RWPE2 (cell line): ENCODE data around the gene DNMT3A.

Source experiments
- ATAC-seq: fragments of 200-7000 bp; cut with Tn5 transposase; 3 replicates; pipeline ENCODE4 v1.9.1; 2021; ENCODE audit warnings: low read depth
- DNase-seq: peaks from one replicate; pipeline ENCODE4 v3.0.0-alpha.2; 2020; ENCODE audit warnings: low spot score
- H3K27ac ChIP-seq: fragments of 450-650 bp; 2 replicates; pipeline ENCODE4 v1.5.1; 2017; ENCODE audit warnings: mild to moderate bottlenecking; ENCODE audit not compliant: poor library complexity, severe bottlenecking
- H3K27me3 ChIP-seq: fragments of 250-450 bp; sonication (Bioruptor Pico); 2 replicates; pipeline ENCODE4 v1.5.1; 2021; ENCODE audit warnings: mild to moderate bottlenecking, moderate library complexity; ENCODE audit not compliant: insufficient read depth, poor library complexity, severe bottlenecking
- H3K36me3 ChIP-seq: fragments of 250-450 bp; sonication (Bioruptor Pico); 2 replicates; pipeline ENCODE4 v1.5.1; 2020; ENCODE audit warnings: low read depth, mild to moderate bottlenecking, moderate library complexity
- H3K4me1 ChIP-seq: fragments of 250-450 bp; sonication (Bioruptor Pico); 2 replicates; pipeline ENCODE4 v1.5.1; 2021; ENCODE audit warnings: mild to moderate bottlenecking, moderate library complexity; ENCODE audit not compliant: insufficient read depth, poor library complexity, severe bottlenecking
- H3K4me3 ChIP-seq: fragments of 250-450 bp; sonication (Bioruptor Pico); 2 replicates; pipeline ENCODE4 v1.5.1; 2021; ENCODE audit warnings: mild to moderate bottlenecking, moderate library complexity; ENCODE audit not compliant: severe bottlenecking
- H3K9me3 ChIP-seq: fragments of 250-450 bp; sonication (Bioruptor Pico); 2 replicates; pipeline ENCODE4 v1.5.1; 2021; ENCODE audit warnings: mild to moderate bottlenecking, moderate library complexity; ENCODE audit not compliant: severe bottlenecking
- TF ChIP-seq, protein P1 (sequence below): fragments of 450-650 bp; IDR thresholded peaks from one replicate; pipeline ENCODE4 v1.5.1; 2017; ENCODE audit warnings: mild to moderate bottlenecking, moderate library complexity; ENCODE audit not compliant: poor library complexity, severe bottlenecking

Gene DNMT3A

DNA sequence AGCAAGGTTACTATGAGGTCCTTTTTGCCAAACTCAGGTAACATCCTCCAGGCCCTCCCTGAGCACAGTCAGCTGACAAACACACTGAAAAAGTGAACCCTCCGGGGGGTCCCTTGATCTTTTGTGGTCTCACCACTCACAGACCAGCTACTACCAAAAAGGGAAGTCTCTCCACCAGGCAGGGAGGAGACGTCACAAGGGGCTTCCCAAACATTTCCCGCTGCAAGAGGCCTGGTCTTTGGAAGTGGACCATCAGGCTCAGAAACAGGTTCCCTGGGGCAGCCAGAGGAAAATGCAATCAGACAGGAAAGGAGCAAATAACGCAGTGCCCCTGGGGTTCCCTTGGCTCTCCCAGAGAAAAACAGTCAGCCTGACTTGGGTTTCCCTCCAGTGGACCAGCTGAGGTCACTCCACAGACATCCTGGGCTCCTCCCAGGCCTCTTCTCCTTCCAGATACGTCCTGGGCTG lies 134.6 kb downstream of the DNMT3A start:
- no peaks in the 10 kb centered on the region for H3K4me1 ChIP-seq
- H3K4me3 ChIP-seq, result no peak overlapping the region
- TF ChIP-seq, protein P1, sequence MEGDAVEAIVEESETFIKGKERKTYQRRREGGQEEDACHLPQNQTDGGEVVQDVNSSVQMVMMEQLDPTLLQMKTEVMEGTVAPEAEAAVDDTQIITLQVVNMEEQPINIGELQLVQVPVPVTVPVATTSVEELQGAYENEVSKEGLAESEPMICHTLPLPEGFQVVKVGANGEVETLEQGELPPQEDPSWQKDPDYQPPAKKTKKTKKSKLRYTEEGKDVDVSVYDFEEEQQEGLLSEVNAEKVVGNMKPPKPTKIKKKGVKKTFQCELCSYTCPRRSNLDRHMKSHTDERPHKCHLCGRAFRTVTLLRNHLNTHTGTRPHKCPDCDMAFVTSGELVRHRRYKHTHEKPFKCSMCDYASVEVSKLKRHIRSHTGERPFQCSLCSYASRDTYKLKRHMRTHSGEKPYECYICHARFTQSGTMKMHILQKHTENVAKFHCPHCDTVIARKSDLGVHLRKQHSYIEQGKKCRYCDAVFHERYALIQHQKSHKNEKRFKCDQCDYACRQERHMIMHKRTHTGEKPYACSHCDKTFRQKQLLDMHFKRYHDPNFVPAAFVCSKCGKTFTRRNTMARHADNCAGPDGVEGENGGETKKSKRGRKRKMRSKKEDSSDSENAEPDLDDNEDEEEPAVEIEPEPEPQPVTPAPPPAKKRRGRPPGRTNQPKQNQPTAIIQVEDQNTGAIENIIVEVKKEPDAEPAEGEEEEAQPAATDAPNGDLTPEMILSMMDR, result no peak
- H3K27ac ChIP-seq, result no peak overlapping the region
- ATAC-seq (no peak), DNase-seq (no peak)
- H3K27me3 ChIP-seq, result no peaks in the 10 kb centered on the region
- H3K9me3 ChIP-seq, result no peaks in the 10 kb centered on the region
- no peaks in the 10 kb centered on the region for H3K36me3 ChIP-seq

DNA sequence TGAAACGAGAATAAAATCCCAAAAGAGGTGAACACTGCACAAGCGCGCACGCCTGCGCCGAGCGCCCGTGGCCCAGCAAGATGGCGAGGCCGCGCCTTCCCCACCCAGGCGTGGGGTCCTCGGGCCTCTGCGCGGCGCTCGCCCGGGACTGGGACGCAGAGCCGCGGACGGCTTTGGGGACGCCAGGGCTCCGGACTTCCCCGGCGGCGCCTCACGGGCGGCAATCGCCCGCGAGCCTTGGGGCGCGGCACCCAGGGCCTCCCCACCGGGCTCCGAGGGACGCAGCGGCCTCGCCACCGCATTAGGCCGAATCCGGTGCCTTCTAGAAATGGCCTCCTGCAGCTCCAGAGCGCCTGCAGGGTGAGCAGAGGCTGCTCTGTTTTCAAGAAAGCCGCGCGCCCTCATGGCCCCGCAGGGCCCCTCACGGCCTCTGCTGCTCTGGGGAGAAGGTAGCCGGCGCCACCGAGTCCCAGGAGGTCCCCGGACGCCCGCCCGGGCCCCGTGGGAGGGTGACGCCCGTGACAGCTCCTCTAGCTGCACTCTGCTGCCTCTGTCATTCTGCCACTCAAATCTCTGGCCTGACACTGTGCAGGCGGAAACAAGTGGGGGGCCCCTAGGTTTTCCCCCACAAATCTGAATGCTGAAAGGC lies 137.4 kb downstream of the DNMT3A start:
- H3K36me3 ChIP-seq, result no peaks in the 10 kb centered on the region
- no peaks in the 10 kb centered on the region for H3K9me3 ChIP-seq
- DNase-seq (no peak), ATAC-seq (no peak)
- no peaks in the 10 kb centered on the region for H3K27me3 ChIP-seq
- H3K4me3 ChIP-seq, result no peak overlapping the region
- no peaks in the 10 kb centered on the region for H3K4me1 ChIP-seq
- TF ChIP-seq, protein P1, result no peak
- no peak overlapping the region for H3K27ac ChIP-seq

DNA sequence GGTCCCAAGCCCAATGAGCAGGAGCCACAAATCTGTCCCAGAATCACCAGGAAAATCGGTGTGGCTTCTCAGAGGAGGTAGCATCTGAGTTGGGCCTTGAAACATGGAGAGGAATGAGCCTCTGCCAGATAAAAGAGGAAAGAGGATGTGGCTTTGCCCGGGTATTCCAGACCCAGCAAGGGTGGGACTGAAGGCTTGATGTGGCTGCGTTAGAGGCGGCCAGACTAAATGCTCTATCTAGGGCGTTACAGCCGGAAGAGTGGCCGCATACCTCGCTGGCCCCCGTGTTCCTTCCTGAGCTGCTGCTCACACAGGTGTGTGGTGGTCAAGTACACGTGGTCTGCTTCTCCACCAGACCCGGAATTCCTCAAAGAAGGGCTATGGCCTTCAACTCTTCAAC lies 139.4 kb downstream of the DNMT3A start:
- TF ChIP-seq, protein P1, result no peak
- no peaks in the 10 kb centered on the region for H3K36me3 ChIP-seq
- no peak for ATAC-seq

DNA sequence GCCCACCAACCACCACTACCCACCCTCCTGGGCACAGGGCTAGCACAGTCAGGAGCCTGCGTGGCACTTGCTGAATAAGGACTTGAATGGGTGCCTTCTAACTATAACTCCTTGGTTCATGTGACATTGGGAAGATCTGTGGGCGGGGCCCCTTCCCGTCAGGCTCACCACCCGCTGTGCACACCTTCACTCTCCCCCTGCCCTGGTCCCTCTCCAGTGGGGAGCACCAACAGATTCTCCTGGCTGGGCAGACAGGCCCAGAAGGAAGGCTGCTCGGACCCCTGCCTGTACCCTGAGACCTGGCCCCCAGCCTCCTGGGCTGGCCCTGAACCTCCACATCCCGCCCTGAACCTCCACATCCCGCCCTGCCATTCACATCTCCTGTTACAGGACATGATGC lies 139.9 kb downstream of the DNMT3A start:
- H3K4me1 ChIP-seq, result no peaks in the 10 kb centered on the region
- no peak for ATAC-seq
- TF ChIP-seq, protein P1, result no peak

More for the DNA sequence above, 139.4 kb downstream of the DNMT3A start:
- Histone ChIP-seq H3K27me3 (no peaks in the 10 kb centered on the region), H3K4me1 (no peaks in the 10 kb centered on the region), H3K4me3 (no peak overlapping the region), H3K27ac (no peak overlapping the region), H3K9me3 (no peaks in the 10 kb centered on the region)
- DNase-seq, result no peak

DNA sequence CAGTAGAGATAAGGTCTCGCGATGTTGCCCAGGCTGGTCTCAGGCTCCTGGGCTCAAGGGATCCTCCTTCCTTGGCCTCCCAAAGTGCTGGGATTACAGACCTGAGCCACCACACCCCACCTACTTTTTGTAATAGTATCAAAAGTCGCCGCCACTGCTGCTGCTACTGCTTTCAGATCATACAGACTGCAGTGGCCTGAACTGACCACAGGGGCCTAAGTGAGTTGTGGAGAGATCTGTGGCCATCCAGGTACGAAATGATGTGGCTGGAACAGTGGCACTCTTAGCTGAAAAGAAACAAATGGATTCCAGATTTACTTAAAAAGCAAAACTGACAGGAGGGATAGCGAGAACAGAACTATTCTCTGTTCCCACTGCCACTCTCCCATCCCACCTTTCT lies 140.5 kb downstream of the DNMT3A start:
- ATAC-seq, result 0 out of 3 replicates have a peak, but pooled peaks have one; percentile 38

More for the DNA sequence above, 139.9 kb downstream of the DNMT3A start:
- no peaks in the 10 kb centered on the region for H3K27me3 ChIP-seq
- H3K4me3 ChIP-seq, result no peak overlapping the region
- H3K36me3 ChIP-seq, result no peaks in the 10 kb centered on the region
- no peak for DNase-seq
- no peak overlapping the region for H3K27ac ChIP-seq
- H3K9me3 ChIP-seq, result no peaks in the 10 kb centered on the region

More for the DNA sequence above, 140.5 kb downstream of the DNMT3A start:
- Histone ChIP-seq H3K4me1 (no peaks in the 10 kb centered on the region), H3K27me3 (no peaks in the 10 kb centered on the region), H3K9me3 (no peaks in the 10 kb centered on the region), H3K27ac (no peak overlapping the region), H3K4me3 (no peak overlapping the region), H3K36me3 (no peaks in the 10 kb centered on the region)
- no peak for DNase-seq
- TF ChIP-seq, protein P1, result no peak
